Smooth muscle cell (in vitro differentiated cells): ENCODE measurements around the gene CDH12. TPM values are rescaled to one million over a fixed set of nuclear protein-coding genes. Genes with fewer than 3 reads are reported as not detected.
A peak's percentile ranks its signal among the peaks of the same experiment; 100 is the strongest.

ENCODE experiments used
- DNase-seq: peaks from one replicate; lab custom pipeline; 2025; ENCODE audit not compliant: unreplicated experiment; lab: John Stamatoyannopoulos, UW
- H2AFZ ChIP-seq: fragments of 200-600 bp; sonication (generic); 2 replicates; pipeline ENCODE4 v1.6.0; 2016; ENCODE audit warnings: antibody characterized with exemption, low read depth, mild to moderate bottlenecking
- H3F3A ChIP-seq: fragments of 200-600 bp; sonication (generic); 2 replicates; pipeline ENCODE4 v1.6.0; 2017; ENCODE audit warnings: antibody characterized with exemption, low read depth
- H3K27ac ChIP-seq: fragments of 200-600 bp; sonication (generic); 2 replicates; pipeline ENCODE4 v1.5.1; 2016; ENCODE audit warnings: low read depth, mild to moderate bottlenecking
- H3K27me3 ChIP-seq: fragments of 200-600 bp; sonication (generic); 2 replicates; pipeline ENCODE4 v1.6.1; 2016; ENCODE audit warnings: low read depth, mild to moderate bottlenecking
- H3K36me3 ChIP-seq: fragments of 200-600 bp; sonication (generic); 2 replicates; pipeline ENCODE4 v1.5.1; 2016; ENCODE audit warnings: low read depth
- H3K4me1 ChIP-seq: fragments of 200-600 bp; sonication (generic); 2 replicates; pipeline ENCODE4 v1.5.1; 2016; ENCODE audit warnings: low read depth
- H3K4me2 ChIP-seq: fragments of 200-600 bp; sonication (generic); 2 replicates; pipeline ENCODE4 v1.6.0; 2016; ENCODE audit warnings: mild to moderate bottlenecking
- H3K4me3 ChIP-seq: fragments of 200-600 bp; sonication (generic); 2 replicates; pipeline ENCODE4 v1.5.1; 2016; ENCODE audit warnings: mild to moderate bottlenecking
- H3K79me2 ChIP-seq: fragments of 200-600 bp; sonication (generic); 2 replicates; pipeline ENCODE4 v1.6.0; 2016; ENCODE audit warnings: low read depth, mild to moderate bottlenecking
- H3K9ac ChIP-seq: fragments of 200-600 bp; sonication (generic); 2 replicates; pipeline ENCODE4 v1.6.0; 2016; ENCODE audit warnings: low read depth
- H3K9me3 ChIP-seq: fragments of 200-600 bp; sonication (generic); replicated peaks from 2 replicates; pipeline ENCODE4 v1.5.1; 2016; ENCODE audit warnings: low read depth
- H4K20me1 ChIP-seq: fragments of 200-600 bp; sonication (generic); 2 replicates; pipeline ENCODE4 v1.6.0; 2016; ENCODE audit warnings: low read depth
- WGBS: methylation state at CpG from one replicate; pipeline ENCODE4 v1.1.7; 2016; ENCODE audit warnings: low lambda C conversion rate; 5-methylcytosine and 5-hydroxymethylcytosine counted together
- polyA plus RNA-seq: library from polyadenylated mRNA; unstranded; fragments of >200 nt; fragmentation: Nextera tagmentation; extraction: Ambion mirVana; gene quantifications from 2 replicates; pipeline ENCODE4 v1.2.1, GENCODE V29; 2016
- total RNA-seq: library from RNA; depleted of rRNA; stranded (reverse); fragments of >200 nt; gene quantifications from 2 replicates; pipeline ENCODE4 v1.2.3, GENCODE V29; 2014
- TF ChIP-seq, protein P1 (sequence below): fragments of 200-600 bp; sonication (generic); IDR thresholded peaks from 2 replicates; pipeline ENCODE4 v1.5.1; 2017; ENCODE audit warnings: borderline replicate concordance, mild to moderate bottlenecking, antibody characterized with exemption; ENCODE audit not compliant: insufficient read depth, poor library complexity, severe bottlenecking

CDH12 gene
- total and polyA plus RNA-seq, 2 experiments from 2014 or later, result not detected

DNA sequence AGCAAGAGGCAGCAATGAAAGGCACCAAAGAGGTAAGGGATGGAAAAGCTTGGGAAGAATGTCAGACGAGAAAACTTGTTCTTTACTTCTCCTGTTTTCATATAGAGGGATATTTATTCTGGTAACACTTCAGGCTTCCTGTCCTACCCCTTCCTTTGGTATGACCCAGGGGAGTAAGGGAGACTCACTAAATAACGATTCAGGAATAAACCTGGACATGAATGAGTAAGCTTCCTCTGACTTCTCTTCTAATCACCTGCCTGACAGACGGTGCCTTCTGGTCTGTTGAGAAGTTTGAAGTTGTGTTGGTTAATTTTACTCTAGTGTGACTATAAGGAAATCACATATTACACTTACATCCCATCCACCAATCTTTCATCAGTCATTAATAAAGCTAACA lies 461.2 kb downstream of the CDH12 start:
- H3K27ac ChIP-seq, result no peak overlapping the region
- no peak overlapping the region for H3K4me3 ChIP-seq
- no peaks in the 10 kb centered on the region for H3K9me3 ChIP-seq
- no peaks in the 10 kb centered on the region for H3K36me3 ChIP-seq
- no peak overlapping the region for H2AFZ ChIP-seq
- TF ChIP-seq, protein P1, sequence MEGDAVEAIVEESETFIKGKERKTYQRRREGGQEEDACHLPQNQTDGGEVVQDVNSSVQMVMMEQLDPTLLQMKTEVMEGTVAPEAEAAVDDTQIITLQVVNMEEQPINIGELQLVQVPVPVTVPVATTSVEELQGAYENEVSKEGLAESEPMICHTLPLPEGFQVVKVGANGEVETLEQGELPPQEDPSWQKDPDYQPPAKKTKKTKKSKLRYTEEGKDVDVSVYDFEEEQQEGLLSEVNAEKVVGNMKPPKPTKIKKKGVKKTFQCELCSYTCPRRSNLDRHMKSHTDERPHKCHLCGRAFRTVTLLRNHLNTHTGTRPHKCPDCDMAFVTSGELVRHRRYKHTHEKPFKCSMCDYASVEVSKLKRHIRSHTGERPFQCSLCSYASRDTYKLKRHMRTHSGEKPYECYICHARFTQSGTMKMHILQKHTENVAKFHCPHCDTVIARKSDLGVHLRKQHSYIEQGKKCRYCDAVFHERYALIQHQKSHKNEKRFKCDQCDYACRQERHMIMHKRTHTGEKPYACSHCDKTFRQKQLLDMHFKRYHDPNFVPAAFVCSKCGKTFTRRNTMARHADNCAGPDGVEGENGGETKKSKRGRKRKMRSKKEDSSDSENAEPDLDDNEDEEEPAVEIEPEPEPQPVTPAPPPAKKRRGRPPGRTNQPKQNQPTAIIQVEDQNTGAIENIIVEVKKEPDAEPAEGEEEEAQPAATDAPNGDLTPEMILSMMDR, result no peak
- no peak overlapping the region for H3K4me2 ChIP-seq
- DNase-seq, result no peak
- no peaks in the 10 kb centered on the region for H3F3A ChIP-seq
- no peaks in the 10 kb centered on the region for H4K20me1 ChIP-seq
- no peaks in the 10 kb centered on the region for H3K4me1 ChIP-seq
- H3K79me2 ChIP-seq, result no peaks in the 10 kb centered on the region
- H3K9ac ChIP-seq, result no peak overlapping the region
- no peaks in the 10 kb centered on the region for H3K27me3 ChIP-seq
- 87% methylated on average over 3 of the region's 3 CpGs for WGBS

GRCh38 chr5:22390888-22391287 lies 462.3 kb downstream of the CDH12 start:
- H3K9me3 ChIP-seq, result no peaks in the 10 kb centered on the region
- no peak overlapping the region for H3K9ac ChIP-seq
- H3K79me2 ChIP-seq, result no peaks in the 10 kb centered on the region
- no peaks in the 10 kb centered on the region for H3K4me1 ChIP-seq
- no peak for DNase-seq
- no peaks in the 10 kb centered on the region for H3K27me3 ChIP-seq
- TF ChIP-seq, protein P1, result no peak
- no peak overlapping the region for H3K4me3 ChIP-seq
- no peaks in the 10 kb centered on the region for H3K36me3 ChIP-seq
- no peaks in the 10 kb centered on the region for H3F3A ChIP-seq
- no peak overlapping the region for H3K4me2 ChIP-seq
- no peaks in the 10 kb centered on the region for H4K20me1 ChIP-seq
- no peak overlapping the region for H2AFZ ChIP-seq
- no peak overlapping the region for H3K27ac ChIP-seq

GRCh38 chr5:22372826-22373660 lies 480.1 kb downstream of the CDH12 start:
- no peaks in the 10 kb centered on the region for H3K4me1 ChIP-seq
- H3K4me2 ChIP-seq, result peak overlapping the region; percentile 52
- H3K9ac ChIP-seq, result no peak overlapping the region
- H4K20me1 ChIP-seq, result no peaks in the 10 kb centered on the region
- no peak overlapping the region for H2AFZ ChIP-seq
- 100% methylated on average over 1 of the region's 1 CpG for WGBS
- H3K36me3 ChIP-seq, result no peaks in the 10 kb centered on the region
- no peak overlapping the region for H3K27ac ChIP-seq
- no peaks in the 10 kb centered on the region for H3K9me3 ChIP-seq
- H3K79me2 ChIP-seq, result no peaks in the 10 kb centered on the region
- DNase-seq, result no peak
- no peaks in the 10 kb centered on the region for H3F3A ChIP-seq
- H3K4me3 ChIP-seq, result no peak overlapping the region
- TF ChIP-seq, protein P1, result no peak
- no peaks in the 10 kb centered on the region for H3K27me3 ChIP-seq

DNA sequence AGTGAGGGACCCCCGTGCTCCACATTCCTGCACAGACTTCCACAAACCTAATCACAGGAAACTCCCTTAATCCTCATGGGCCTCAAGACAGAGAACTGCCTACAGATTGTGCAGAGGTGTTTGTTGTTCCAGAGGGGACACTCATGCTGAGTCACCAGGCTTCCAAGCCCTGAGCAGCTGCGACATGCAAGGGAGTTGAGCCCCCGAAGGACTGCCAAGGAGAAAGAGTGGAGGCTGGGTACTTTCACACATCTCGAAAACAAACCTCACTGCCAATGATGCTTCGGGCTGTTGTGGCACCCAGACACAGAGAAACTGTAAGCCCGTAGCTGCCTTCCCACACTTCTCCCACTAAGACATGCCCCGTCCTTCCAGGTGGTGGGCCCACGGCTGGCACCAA lies 480.8 kb downstream of the CDH12 start:
- WGBS, result 35% methylated on average over 8 of the region's 8 CpGs
- Histone ChIP-seq H2AFZ (no peak overlapping the region), H3K79me2 (no peaks in the 10 kb centered on the region), H3F3A (no peaks in the 10 kb centered on the region), H3K4me2 (peak overlapping the region; percentile 52), H3K27me3 (no peaks in the 10 kb centered on the region), H3K4me1 (no peaks in the 10 kb centered on the region), H3K4me3 (no peak overlapping the region), H3K27ac (peak overlapping the region; percentile 42), H3K9ac (no peak overlapping the region), H4K20me1 (no peaks in the 10 kb centered on the region), H3K36me3 (no peaks in the 10 kb centered on the region), H3K9me3 (no peaks in the 10 kb centered on the region)
- no peak for DNase-seq
- TF ChIP-seq, protein P1, result no peak
